ENCODE results near the gene KBTBD12.

- TF ChIP-seq ZNF274 (IDR thresholded peaks at IDR 0.05; ENCODE audit: low read depth, low read length) (no peak), CTCF (IDR thresholded peaks at IDR 0.05 in 2 of 3, conservative IDR thresholded peaks at IDR 0.05 in 1 of 3; ENCODE audit: borderline replicate concordance in 1 of 3, insufficient read depth in 1 of 3, low read depth in 2 of 3, low read length in 2 of 3) (no peak), REST (IDR thresholded peaks at IDR 0.05; ENCODE audit: low read depth) (no peak), CEBPB (IDR thresholded peaks at IDR 0.05; ENCODE audit: low read depth) (no peak), POLR2A (IDR thresholded peaks at IDR 0.05; ENCODE audit: borderline replicate concordance, extremely low read depth, insufficient read depth, insufficient read length) (no peak), EZH2 (IDR thresholded peaks at IDR 0.05) (no peak), SIN3A (IDR thresholded peaks at IDR 0.05; ENCODE audit: low read depth) (no peak), POLR2AphosphoS5 (IDR thresholded peaks at IDR 0.05; ENCODE audit: low read depth, low read length) (no peak)
These were observed 66.1 kb downstream of the KBTBD12 start for GRCh38 chr3:127981097-127981496.

Data from HCT116 (cell line).